ENCODE measurements around the gene TK1.

DNA sequence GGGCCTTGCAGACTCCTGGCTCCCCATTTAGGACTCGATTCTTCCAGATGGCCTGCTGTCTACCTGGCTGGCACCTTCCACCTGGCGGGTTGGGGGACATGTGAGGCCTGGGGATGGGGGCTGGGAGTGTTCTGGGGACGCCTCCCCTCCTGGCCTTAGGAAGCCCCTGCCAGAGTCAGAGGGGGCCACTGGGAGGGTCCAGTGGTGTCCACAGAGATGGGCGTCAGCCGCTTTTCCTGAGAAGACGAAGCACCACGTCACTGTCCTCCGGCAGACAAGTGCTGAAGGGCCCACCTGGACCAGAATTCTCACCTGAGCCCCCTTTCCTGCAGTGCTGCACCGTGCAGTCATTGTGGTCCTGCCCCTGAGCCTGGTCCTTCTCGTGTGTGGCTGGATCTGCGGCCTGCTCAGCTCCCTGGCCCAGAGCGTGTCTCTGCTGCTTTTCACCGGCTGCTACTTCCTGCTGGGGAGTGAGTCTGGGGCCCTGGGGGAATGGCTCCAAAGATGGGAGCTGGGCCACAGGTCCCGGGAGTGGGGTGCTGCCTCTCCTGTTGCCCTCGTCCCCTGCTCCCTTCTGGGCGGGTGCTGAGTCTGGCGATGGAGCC is 47.5 kb upstream of the TK1 start:
- TF ChIP-seq, protein P1, sequence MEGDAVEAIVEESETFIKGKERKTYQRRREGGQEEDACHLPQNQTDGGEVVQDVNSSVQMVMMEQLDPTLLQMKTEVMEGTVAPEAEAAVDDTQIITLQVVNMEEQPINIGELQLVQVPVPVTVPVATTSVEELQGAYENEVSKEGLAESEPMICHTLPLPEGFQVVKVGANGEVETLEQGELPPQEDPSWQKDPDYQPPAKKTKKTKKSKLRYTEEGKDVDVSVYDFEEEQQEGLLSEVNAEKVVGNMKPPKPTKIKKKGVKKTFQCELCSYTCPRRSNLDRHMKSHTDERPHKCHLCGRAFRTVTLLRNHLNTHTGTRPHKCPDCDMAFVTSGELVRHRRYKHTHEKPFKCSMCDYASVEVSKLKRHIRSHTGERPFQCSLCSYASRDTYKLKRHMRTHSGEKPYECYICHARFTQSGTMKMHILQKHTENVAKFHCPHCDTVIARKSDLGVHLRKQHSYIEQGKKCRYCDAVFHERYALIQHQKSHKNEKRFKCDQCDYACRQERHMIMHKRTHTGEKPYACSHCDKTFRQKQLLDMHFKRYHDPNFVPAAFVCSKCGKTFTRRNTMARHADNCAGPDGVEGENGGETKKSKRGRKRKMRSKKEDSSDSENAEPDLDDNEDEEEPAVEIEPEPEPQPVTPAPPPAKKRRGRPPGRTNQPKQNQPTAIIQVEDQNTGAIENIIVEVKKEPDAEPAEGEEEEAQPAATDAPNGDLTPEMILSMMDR (IDR thresholded peaks at IDR 0.05), result no peak
- no peak for TF ChIP-seq EZH2 (IDR thresholded peaks at IDR 0.05; ENCODE audit: borderline replicate concordance, insufficient read depth, low read depth, low read length, poor library complexity, severe bottlenecking)
